HEK293T (cell line): Measurements from ENCODE around the gene HOXA5.

Experiments used
- BHLHE40 ChIP-seq: fragments of 450-650 bp; IDR thresholded peaks from 2 replicates; pipeline ENCODE4 v1.6.1; 2016; ENCODE audit warnings: mild to moderate bottlenecking, moderate library complexity, borderline replicate concordance
- PKNOX1 ChIP-seq: fragments of 450-650 bp; IDR thresholded peaks from 2 replicates; pipeline ENCODE4 v1.6.1; 2016
- SUZ12 ChIP-seq: fragments of 450-650 bp; IDR thresholded peaks from 2 replicates; pipeline ENCODE4 v1.6.1; 2016; ENCODE audit warnings: mild to moderate bottlenecking

DNA sequence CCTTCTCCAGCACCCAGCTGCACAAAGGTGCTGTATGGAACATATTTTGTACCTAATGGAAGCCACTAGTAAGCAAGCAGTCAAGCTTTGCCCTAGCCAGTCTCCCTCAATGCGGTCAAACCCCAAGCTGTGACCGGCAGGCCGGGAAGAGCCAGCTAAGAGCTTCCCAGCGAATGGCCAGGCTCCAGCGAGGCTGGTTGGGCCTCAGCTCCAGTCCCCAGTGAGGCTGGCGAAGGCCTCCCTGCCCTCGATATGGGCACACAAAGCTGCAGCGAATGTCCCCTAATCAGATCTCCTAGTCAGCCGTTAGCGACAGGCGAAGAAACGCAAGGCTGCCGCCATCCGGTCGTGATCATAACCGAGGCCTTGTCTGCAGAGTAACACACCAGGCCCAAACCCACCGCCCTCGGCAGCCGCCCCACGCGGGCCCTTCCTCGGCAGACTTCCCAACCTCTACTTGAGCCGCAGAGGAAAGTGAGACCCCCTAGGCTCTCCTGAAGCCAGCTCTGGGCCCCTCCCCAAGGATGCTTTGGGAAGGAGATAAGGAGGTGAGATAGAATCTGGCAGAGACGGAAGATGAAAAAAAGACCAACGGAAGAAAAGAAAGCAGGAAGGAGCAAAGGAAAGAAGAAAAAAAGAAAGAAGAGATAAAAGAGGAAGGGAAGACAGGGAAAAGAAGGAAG lies 24.9 kb upstream of the HOXA5 start:
- TF ChIP-seq PKNOX1: no peak
- TF ChIP-seq BHLHE40: no peak
- no peak for TF ChIP-seq SUZ12
